Nephron progenitor cell (in vitro differentiated cells): Measurements from ENCODE around the gene SOS1.

Source experiments
- DNase-seq: peaks from one replicate; pipeline ENCODE4 v3.0.0; 2021
- H3K27ac Mint-ChIP-seq: 2 replicates; pipeline ENCODE4 v1.8.0; 2021; ENCODE audit warnings: mild to moderate bottlenecking, moderate library complexity, mixed read lengths
- H3K27me3 Mint-ChIP-seq: 2 replicates; pipeline ENCODE4 v1.8.0; 2021; ENCODE audit warnings: mild to moderate bottlenecking, low read depth, mixed read lengths; ENCODE audit not compliant: poor library complexity
- H3K36me3 Mint-ChIP-seq: 2 replicates; pipeline ENCODE4 v1.8.0; 2021; ENCODE audit warnings: low read depth, mixed read lengths
- H3K4me1 Mint-ChIP-seq: 2 replicates; pipeline ENCODE4 v1.8.0; 2021; ENCODE audit warnings: mixed read lengths
- H3K4me3 Mint-ChIP-seq: 2 replicates; pipeline ENCODE4 v1.8.0; 2021; ENCODE audit warnings: mild to moderate bottlenecking, moderate library complexity, mixed read lengths
- H3K9me3 Mint-ChIP-seq: 2 replicates; pipeline ENCODE4 v1.8.0; 2021; ENCODE audit warnings: mild to moderate bottlenecking, moderate library complexity, mixed read lengths
- CTCF ChIP-seq: fragments of 200-600 bp; sonication (generic); IDR thresholded peaks from 2 replicates; pipeline ENCODE4 v1.5.0; 2021; ENCODE audit warnings: antibody characterized with exemption

Gene SOS1

GRCh38 chr2:39013871-39014270, 107.0 kb downstream of the SOS1 start:
- no peak overlapping the region for H3K4me3 Mint-ChIP-seq
- H3K27ac Mint-ChIP-seq: no peak overlapping the region
- DNase-seq: no peak
- TF ChIP-seq CTCF: no peak
- no peaks in the 10 kb centered on the region for H3K9me3 Mint-ChIP-seq
- peaks cover 43% of the 10 kb centered on the region for H3K36me3 Mint-ChIP-seq
- H3K27me3 Mint-ChIP-seq: no peaks in the 10 kb centered on the region
- H3K4me1 Mint-ChIP-seq: peaks cover 10% of the 10 kb centered on the region

DNA sequence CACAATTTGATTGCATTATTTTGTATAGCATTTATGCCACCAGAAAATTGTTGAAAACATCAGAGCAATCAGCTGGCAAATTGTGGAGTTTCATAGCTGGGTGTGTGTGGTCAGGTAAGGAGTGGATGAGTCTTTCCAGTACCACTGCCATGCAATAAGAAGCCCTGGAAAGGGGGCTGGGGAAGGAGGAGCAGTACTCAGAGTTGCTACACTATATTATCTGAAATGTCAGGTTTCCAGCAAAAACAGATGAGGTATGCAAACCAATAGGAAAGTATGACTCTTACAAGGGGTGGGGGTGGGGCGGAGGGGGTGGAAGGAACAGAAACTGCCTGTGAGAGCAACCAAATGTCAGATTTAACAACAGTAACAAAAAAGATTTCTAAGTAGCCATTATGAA, 112.2 kb downstream of the SOS1 start:
- no peaks in the 10 kb centered on the region for H3K4me1 Mint-ChIP-seq
- peak overlapping the region; percentile 26 for H3K27ac Mint-ChIP-seq
- no peak for TF ChIP-seq CTCF
- H3K9me3 Mint-ChIP-seq: no peaks in the 10 kb centered on the region
- no peak for DNase-seq
- no peak overlapping the region for H3K4me3 Mint-ChIP-seq
- H3K36me3 Mint-ChIP-seq: peaks cover 82% of the 10 kb centered on the region
- no peaks in the 10 kb centered on the region for H3K27me3 Mint-ChIP-seq

DNA sequence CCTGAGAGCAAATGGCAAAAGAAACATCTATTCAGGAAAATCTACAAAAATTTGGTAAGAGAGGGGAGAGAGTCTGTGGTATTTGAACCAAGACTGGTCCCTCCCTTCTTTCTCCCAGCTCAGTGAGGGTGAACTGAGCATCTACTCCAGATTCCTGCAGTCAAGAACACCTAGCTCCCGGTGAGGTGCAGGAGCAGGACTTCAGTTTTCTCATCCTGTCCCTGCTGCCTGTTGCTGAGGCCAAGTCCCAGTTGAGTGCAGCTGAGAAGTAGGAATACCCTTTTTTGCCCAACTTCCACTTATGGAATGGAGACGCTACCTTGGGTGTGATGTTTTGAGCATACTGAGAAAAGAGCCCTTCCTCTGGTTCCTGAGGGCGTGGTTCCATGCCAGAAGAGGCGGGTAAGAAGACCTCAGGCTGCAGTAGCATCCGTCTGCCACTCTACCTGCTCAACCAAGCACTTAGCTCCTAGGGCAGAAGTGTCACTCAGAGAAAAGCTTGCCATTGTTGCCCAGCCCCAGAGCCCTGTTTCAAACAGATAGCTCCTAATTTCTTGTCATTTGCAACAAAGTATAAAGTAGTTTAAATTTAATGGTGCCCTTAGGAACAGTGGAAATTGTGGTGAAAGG, 112.9 kb downstream of the SOS1 start:
- DNase-seq: no peak
- Mint-ChIP-seq H3K4me1 (no peaks in the 10 kb centered on the region), H3K4me3 (no peak overlapping the region), H3K27me3 (no peaks in the 10 kb centered on the region), H3K27ac (peak overlapping the region; percentile 5), H3K9me3 (no peaks in the 10 kb centered on the region), H3K36me3 (peaks cover 81% of the 10 kb centered on the region)
- TF ChIP-seq CTCF: no peak

DNA sequence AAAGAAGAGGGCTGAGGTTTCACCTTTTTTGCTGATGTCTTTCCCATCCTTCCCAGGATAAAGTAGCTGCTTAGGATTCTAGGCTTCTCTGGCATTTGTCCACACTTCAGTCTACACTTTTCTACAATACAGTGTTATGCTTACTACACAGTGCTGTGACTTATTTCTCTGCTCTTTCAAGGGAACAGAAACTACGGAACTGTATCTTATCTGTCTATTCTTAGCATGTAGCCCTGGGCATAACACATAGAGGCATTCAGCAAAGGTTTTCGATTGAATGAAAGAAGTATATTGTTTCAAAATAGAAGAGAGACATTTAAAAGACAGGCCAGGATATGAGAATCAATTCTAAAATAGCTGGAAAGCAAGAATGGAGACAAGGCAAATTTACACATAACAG, 120.3 kb downstream of the SOS1 start:
- no peak for DNase-seq

DNA sequence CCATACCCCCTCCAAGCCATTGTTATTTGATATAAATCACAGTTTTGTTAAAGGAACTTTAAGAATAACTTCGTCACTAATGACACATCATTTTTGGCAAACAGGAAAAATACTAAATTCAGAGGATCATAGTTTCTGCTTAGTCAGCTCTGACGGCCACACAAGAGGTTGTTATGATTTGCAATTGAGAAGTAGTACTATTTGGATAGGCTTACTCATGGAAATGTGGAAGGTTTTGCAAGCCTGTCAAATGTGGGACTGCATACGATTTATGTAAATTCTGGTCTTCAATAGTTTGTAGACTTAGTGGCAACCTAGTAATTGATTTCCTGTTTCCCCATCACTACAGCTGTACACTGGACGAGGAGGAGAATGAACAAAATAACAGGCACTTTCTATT, 123.1 kb downstream of the SOS1 start:
- no peak for DNase-seq
- H3K36me3 Mint-ChIP-seq: peaks cover 51% of the 10 kb centered on the region

More for the DNA sequence above, 120.3 kb downstream of the SOS1 start:
- peaks cover 53% of the 10 kb centered on the region for H3K36me3 Mint-ChIP-seq
- H3K9me3 Mint-ChIP-seq: no peaks in the 10 kb centered on the region
- no peak for TF ChIP-seq CTCF
- H3K4me1 Mint-ChIP-seq: no peaks in the 10 kb centered on the region
- H3K4me3 Mint-ChIP-seq: no peak overlapping the region
- H3K27ac Mint-ChIP-seq: no peak overlapping the region
- no peaks in the 10 kb centered on the region for H3K27me3 Mint-ChIP-seq

More for the DNA sequence above, 123.1 kb downstream of the SOS1 start:
- no peak for TF ChIP-seq CTCF
- Mint-ChIP-seq H3K4me1 (no peaks in the 10 kb centered on the region), H3K27me3 (no peaks in the 10 kb centered on the region), H3K27ac (no peak overlapping the region), H3K4me3 (no peak overlapping the region), H3K9me3 (no peaks in the 10 kb centered on the region)
